ENCODE measurements around the gene CRELD2.

DNA sequence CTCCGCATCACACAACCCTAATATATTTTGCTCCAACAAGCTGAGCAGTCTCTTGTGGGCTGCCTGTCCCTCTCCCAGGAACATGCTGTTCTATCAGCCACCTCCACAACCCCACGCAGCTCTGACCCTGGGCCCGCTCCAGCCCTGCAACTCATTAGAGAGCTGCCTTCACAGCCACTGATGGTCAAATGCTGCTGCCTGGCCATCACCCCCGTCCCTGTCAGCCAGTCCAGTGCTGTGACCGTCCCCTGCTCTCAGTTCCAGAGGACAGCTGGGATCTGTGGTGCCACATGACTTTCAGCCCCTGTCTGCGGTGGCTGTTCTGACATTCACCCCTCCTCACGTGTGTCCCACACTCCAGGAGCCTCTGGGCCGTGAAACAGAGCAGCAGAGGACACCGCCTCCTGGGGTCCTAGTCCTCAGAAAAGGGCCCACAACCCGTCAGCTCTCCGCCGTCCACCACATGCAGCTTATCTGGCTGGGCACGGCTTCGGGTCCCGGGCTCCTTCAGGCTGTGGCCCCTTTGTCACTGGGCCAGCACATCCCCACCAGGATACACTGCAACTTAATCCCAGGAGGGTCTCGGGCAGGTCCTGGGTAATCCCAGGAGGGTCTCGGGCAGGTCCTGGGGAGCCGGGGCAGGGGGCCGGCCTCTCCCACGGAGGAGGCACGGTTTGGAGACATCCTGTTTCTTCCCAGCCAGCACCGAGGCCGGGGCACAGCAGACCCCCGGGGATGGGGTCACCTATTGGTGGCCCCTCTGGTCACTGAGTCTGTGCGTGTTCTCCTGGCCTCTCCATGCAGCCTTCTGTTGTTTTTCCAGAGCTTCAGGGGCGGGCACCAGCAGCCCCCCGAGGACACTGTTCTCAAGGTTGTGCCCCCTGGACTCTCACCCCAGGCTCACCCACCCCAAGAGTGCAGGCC is 15.1 kb downstream of the CRELD2 start:
- TF ChIP-seq, protein P1, sequence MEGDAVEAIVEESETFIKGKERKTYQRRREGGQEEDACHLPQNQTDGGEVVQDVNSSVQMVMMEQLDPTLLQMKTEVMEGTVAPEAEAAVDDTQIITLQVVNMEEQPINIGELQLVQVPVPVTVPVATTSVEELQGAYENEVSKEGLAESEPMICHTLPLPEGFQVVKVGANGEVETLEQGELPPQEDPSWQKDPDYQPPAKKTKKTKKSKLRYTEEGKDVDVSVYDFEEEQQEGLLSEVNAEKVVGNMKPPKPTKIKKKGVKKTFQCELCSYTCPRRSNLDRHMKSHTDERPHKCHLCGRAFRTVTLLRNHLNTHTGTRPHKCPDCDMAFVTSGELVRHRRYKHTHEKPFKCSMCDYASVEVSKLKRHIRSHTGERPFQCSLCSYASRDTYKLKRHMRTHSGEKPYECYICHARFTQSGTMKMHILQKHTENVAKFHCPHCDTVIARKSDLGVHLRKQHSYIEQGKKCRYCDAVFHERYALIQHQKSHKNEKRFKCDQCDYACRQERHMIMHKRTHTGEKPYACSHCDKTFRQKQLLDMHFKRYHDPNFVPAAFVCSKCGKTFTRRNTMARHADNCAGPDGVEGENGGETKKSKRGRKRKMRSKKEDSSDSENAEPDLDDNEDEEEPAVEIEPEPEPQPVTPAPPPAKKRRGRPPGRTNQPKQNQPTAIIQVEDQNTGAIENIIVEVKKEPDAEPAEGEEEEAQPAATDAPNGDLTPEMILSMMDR (optimal IDR thresholded peaks at IDR 0.05 in 1 of 3, IDR thresholded peaks at IDR 0.05 in 1 of 3, conservative IDR thresholded peaks at IDR 0.05 in 1 of 3; ENCODE audit: extremely low read depth in 1 of 3, insufficient read depth in 2 of 3, low read length in 3 of 3): no peak
- no peak for TF ChIP-seq EZH2 (IDR thresholded peaks at IDR 0.05; ENCODE audit: low read length)
